ENCODE data around the gene CPHXL2.
A peak's percentile ranks its signal among the peaks of the same experiment; 100 is the strongest.

The CPHXL2 gene

GRCh38 chr16:75658175-75658574 lies 18.6 kb downstream of the CPHXL2 start:
- TF ChIP-seq ZNF280D (tag by site-specific recombination; IDR thresholded peaks at IDR 0.05) (no peak), ZNF214 (tag by site-specific recombination; IDR thresholded peaks at IDR 0.05; ENCODE audit: borderline replicate concordance) (no peak), ZNF521 (tag by site-specific recombination; IDR thresholded peaks at IDR 0.05) (no peak), ZNF701 (tag by site-specific recombination; IDR thresholded peaks at IDR 0.05) (no peak), ZNF121 (tag by site-specific recombination; IDR thresholded peaks at IDR 0.05) (no peak), ZNF37A (tag by site-specific recombination; IDR thresholded peaks at IDR 0.05) (no peak), ZNF660 (tag by site-specific recombination; IDR thresholded peaks at IDR 0.05) (no peak)
- no peaks in the 10 kb centered on the region for H3K9me3 ChIP-seq (ENCODE audit: control insufficient read depth, insufficient read depth, low read depth, low read length)
- H3K36me3 ChIP-seq (ENCODE audit: control insufficient read depth in 2 of 2, insufficient read depth in 1 of 2, low read length in 2 of 2): peaks cover 43 to 59% of the 10 kb centered on the region in 2 experiments
- no peak overlapping the region for H3K4me3 ChIP-seq (ENCODE audit: low read depth, low read length)
- POLR2A ChIA-PET: interaction anchor here (2.5 kb wide), 1 partner anchor 10 kb away, joined by 10 read pairs; the partner anchor contains the start of genes KARS1 and TERF2IP
- CTCF ChIA-PET: interaction anchor here (0.7 to 1.1 kb wide), 2 partner anchors 10 to 186 kb away, joined by 3 read pairs; no protein-coding TSS in a partner anchor
- H3K4me1 ChIP-seq (ENCODE audit: control insufficient read depth, insufficient read depth, low read length): no peaks in the 10 kb centered on the region
- H3K27ac ChIP-seq (ENCODE audit: extremely low read depth, low read depth, low read length): no peak overlapping the region

GRCh38 chr16:75653922-75654321 lies 22.9 kb downstream of the CPHXL2 start:
- Histone ChIP-seq H3K9me3 (ENCODE audit: control insufficient read depth, insufficient read depth, low read depth, low read length) (no peaks in the 10 kb centered on the region), H3K4me1 (ENCODE audit: control insufficient read depth, insufficient read depth, low read length) (peaks cover 4% of the 10 kb centered on the region; the same call in 1 of the 2 replicates), H3K36me3 (ENCODE audit: control insufficient read depth in 2 of 2, insufficient read depth in 1 of 2, low read length in 2 of 2) (peaks cover 33 to 50% of the 10 kb centered on the region in 2 experiments), H3K4me3 (ENCODE audit: low read depth, low read length) (no peak overlapping the region), H3K27ac (ENCODE audit: extremely low read depth, low read depth, low read length) (no peak overlapping the region)
- no peak for TF ChIP-seq ZNF548 (tag by site-specific recombination; IDR thresholded peaks at IDR 0.05)
- ChIA-PET POLR2A (interaction anchor here (0.7 to 1.1 kb wide), 2 partner anchors 31 to 79 kb away, joined by 3 to 5 read pairs; partner anchors contain the start of gene ADAT1), CTCF (interaction anchor here (0.6 kb wide), 1 partner anchor 136 kb away, joined by 3 read pairs; no protein-coding TSS in a partner anchor)

- no peaks in the 10 kb centered on the region for H3K9me3 ChIP-seq (ENCODE audit: control insufficient read depth, insufficient read depth, low read depth, low read length)
- peak overlapping the region; percentile 88 for H3K27ac ChIP-seq (ENCODE audit: extremely low read depth, low read depth, low read length)
- ChIA-PET CTCF (interaction anchor here (0.7 to 1.0 kb wide), 4 partner anchors 9 to 215 kb away, joined by 3 read pairs; partner anchors contain the start of gene CFDP1), POLR2A (interaction anchor here (0.5 to 2.9 kb wide), 17 partner anchors 10 to 227 kb away, joined by 3 to 30 read pairs (median 4); partner anchors contain the start of genes ADAT1, GABARAPL2, TMEM170A and TMEM231)
- H3K4me1 ChIP-seq (ENCODE audit: control insufficient read depth, insufficient read depth, low read length): peaks cover 7% of the 10 kb centered on the region
- peaks cover 5 to 22% of the 10 kb centered on the region in 2 experiments for H3K36me3 ChIP-seq (ENCODE audit: control insufficient read depth in 2 of 2, insufficient read depth in 1 of 2, low read length in 2 of 2)
- peak overlapping the region; percentile 88 for H3K4me3 ChIP-seq (ENCODE audit: low read depth, low read length)
- TF ChIP-seq ZNF157 (tag by site-specific recombination; IDR thresholded peaks at IDR 0.05) (no peak), ZIC2 (tag by site-specific recombination; IDR thresholded peaks at IDR 0.05) (no peak), SP7 (tag by site-specific recombination; IDR thresholded peaks at IDR 0.05) (0 out of 2 replicates have a peak, but pooled peaks have one; percentile 31), ZEB2 (tag by site-specific recombination; IDR thresholded peaks at IDR 0.05) (peak; percentile 15; the same call in 1 of the 2 replicates), YY1 (tag by site-specific recombination; IDR thresholded peaks at IDR 0.05) (peak; percentile 56; the same call in 1 of the 2 replicates), REST (tag by site-specific recombination; IDR thresholded peaks at IDR 0.05) (no peak), PATZ1 (tag by site-specific recombination; IDR thresholded peaks at IDR 0.05) (peak; percentile 79), GFI1B (tag by site-specific recombination; IDR thresholded peaks at IDR 0.05) (no peak), ZFHX2 (tag by site-specific recombination; conservative IDR thresholded peaks at IDR 0.05) (peak; percentile 70), ZNF664 (tag by site-specific recombination; IDR thresholded peaks at IDR 0.05) (no peak), ZBTB6 (tag by site-specific recombination; IDR thresholded peaks at IDR 0.05) (peak; percentile 40; the same call in 1 of the 2 replicates)
These were observed 28.3 kb downstream of the CPHXL2 start for GRCh38 chr16:75648265-75649076.
